C1 segment of cervical spinal cord (tissue), 14 donors: Measurements from ENCODE around the gene SCNN1G.
"Not testable (repeated sequence)": the region's sequence is repeated elsewhere in the genome, so short reads cannot be mapped to it uniquely, and the experiment has no call there.

Experiments used
- DNase-seq, 14 donors: peaks; one replicate each; lab custom pipeline; 2025; lab: John Stamatoyannopoulos, UW

The SCNN1G gene, protein sequence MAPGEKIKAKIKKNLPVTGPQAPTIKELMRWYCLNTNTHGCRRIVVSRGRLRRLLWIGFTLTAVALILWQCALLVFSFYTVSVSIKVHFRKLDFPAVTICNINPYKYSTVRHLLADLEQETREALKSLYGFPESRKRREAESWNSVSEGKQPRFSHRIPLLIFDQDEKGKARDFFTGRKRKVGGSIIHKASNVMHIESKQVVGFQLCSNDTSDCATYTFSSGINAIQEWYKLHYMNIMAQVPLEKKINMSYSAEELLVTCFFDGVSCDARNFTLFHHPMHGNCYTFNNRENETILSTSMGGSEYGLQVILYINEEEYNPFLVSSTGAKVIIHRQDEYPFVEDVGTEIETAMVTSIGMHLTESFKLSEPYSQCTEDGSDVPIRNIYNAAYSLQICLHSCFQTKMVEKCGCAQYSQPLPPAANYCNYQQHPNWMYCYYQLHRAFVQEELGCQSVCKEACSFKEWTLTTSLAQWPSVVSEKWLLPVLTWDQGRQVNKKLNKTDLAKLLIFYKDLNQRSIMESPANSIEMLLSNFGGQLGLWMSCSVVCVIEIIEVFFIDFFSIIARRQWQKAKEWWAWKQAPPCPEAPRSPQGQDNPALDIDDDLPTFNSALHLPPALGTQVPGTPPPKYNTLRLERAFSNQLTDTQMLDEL

DNA sequence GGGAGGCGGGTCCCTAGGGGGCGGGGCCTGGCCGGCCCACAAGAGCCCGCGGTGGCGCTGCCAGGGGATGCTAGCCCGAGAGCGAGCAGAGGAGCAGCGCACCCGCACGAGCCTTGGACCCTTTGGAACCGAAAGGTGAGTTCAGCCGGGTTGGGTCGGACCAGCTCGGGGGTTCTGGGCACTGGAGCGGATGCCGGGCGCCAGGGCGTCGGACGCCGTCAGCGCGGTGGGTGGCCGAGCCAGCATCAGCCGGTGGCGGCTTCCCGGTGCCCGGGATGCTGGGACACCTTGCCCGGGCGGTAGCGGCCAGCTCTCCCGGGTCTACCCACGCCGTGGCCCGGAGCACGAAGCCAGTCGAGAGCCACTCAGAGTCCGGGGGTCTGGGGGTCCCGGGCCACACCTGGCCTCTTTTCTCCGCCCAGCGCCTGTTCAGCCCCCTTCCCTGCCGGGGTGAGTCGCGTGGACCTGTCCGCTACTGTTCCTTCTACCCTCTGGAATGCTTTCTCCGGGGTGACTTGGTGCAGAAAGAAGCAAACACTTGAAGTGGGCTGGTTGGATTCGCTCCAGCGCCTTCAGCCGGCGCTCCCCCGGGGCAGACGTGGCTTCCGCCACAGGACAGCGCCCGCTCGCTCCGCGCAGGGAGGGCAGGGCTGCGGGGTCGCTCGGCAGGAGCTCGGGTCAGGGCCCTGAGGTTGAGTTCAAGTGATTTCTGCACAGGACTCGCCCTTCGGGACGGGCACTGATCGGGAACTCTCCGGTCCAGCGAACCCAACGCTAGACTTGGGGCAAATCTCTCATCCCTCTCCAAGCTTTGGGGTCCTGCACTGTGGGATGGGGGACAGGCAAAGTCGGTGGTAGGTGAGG lies at the start of gene SCNN1G:
Gene SCNN1G (plus strand): TSS at position 67 of the 864 bp plus-strand sequence. CDS start 3,527 bp downstream, outside the sequence.
- DNase-seq = peak in 1 of 14 donors; percentile 44

DNA sequence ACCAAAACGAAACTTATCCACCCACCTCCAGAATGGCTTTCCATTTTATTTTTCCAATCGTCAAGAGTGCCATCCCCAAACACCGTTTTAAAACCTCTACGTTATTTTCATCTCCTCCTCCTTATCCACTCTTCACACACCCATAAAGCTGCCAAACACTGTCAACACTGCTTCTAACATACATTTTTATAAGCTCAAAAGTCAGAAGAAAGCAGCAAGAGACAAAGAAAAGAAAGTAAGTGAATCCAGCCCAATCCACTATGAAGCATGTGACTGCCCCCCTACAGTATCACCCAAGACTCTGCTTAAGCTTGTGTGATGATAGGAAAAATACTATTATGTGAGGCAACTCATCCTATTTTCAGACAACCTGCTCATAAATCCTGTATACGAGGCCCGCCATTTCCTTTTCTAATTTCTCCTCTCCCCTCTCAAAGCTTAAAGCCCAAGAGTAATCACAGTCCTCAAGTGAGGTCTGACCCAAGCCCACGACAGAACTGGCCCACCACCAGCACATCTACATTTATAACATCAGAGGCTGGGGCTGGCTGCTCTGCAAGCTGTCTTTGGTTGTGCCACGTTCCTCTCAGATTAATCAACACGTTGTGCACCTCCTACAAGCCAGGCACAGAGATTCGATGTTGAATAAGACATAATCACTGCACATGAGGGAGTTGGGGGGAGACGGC lies 49.6 kb upstream of the SCNN1G start:
- peak in 2 of 14 donors; percentile 17 to 27 for DNase-seq

DNA sequence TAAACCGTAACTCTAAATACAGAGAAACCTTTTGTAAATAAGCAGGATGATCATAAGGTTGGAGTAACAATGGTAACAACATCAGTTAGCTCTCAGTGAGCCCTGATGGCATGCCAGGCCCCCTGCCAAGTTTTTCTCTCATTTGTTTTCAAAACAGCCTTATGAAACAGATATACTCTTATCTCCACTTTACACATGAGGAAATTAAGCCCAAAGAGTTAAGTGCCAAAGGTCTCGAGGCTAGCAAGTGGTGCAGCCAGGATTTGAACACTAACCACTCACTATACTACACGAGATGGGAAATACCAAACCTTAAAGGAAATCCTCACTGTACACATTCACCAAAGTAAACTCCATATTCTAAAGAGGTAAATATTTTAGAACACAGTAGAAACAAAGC lies 48.3 kb upstream of the SCNN1G start:
- DNase-seq = no peak

DNA sequence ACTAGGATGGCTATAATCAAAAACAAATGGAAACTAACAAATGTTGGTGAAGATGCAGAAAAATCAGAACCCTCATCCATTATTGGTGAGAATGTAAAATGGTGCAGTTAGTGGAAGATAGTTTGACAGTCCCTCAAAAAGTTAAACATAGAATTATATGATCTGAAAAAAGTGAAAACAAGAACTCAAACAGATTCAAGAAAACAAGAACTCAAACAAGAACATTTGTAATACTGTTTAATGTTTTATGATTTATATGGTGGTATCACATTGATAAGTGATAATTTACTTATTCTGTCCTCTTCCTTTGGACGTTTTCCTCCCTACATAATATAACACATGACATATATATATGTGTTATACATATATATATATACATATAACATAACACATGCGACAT lies 45.3 kb upstream of the SCNN1G start:
- no peak for DNase-seq

DNA sequence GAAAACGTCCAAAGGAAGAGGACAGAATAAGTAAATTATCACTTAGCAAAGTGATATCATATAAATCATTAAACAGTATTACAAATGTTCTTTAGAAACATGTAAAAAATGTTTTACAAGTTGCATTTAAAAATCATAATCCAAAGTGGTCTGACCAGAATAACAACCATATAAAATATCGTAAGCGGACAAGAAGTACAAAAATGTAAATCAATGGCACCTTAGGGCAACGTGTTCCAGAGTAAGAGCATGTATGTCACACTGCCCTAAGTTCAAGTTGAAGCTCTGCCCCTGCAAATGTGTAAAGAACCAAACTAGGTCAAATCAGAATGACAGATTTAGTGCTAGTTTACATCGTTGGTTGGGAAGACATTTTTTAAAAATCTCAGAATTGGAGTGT lies 44.7 kb upstream of the SCNN1G start:
- DNase-seq = no peak

DNA sequence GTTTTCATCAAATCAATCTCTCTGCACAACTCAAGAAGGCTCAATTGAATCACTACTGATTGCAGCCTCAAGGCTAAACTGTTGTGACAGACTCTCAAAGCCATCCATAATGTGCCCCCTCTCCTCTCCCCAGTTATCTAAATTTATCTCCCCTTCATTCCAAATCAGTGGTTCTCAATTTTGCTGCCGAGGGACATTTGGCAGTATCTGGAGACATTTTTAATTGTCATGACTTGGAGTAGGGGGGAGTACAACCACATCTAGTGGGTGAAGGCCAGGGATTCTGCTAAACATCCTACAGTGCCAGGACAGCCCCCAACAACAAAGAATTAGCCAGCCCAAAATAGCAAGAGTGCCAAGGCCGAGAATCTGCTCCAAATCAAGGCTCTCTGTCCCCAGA lies 42.4 kb upstream of the SCNN1G start:
- no peak for DNase-seq

DNA sequence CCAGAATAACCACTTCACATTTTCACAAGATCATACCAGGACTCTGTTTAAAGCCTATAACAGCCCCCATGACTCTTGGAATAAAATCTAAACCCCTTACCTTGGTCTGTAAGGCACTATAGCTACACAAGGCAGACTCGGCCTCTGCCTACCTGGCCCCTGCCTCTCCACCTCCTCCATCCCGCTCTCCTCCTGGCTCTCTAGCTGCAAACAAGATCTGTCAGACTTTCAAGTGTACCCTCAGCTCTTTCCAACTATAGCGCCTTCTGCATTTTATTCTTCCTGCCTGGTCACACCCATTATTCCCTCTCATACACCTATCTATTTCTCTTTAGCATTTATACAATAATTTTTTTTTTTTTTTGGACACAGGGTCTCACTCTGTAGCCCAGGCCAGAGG lies 41.5 kb upstream of the SCNN1G start:
- DNase-seq = no peak

DNA sequence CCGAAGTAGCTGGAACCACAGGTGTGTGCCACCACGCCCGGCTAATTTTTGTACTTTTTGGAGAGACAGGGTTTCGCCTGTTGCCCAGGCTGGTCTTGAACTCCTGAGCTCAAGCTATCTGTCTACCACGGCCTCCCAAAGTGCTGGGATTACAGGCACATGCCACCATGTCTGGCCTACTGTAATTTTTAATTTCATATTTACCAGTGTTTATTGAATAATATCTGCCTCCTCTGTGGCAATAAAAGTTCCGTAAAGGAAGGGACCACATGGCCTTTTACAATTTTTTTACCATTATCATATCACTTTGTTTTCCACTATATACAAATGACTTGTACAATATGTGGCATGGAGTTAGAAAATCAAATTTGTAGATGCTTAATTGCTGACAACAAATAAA lies 41.0 kb upstream of the SCNN1G start:
- no peak for DNase-seq

DNA sequence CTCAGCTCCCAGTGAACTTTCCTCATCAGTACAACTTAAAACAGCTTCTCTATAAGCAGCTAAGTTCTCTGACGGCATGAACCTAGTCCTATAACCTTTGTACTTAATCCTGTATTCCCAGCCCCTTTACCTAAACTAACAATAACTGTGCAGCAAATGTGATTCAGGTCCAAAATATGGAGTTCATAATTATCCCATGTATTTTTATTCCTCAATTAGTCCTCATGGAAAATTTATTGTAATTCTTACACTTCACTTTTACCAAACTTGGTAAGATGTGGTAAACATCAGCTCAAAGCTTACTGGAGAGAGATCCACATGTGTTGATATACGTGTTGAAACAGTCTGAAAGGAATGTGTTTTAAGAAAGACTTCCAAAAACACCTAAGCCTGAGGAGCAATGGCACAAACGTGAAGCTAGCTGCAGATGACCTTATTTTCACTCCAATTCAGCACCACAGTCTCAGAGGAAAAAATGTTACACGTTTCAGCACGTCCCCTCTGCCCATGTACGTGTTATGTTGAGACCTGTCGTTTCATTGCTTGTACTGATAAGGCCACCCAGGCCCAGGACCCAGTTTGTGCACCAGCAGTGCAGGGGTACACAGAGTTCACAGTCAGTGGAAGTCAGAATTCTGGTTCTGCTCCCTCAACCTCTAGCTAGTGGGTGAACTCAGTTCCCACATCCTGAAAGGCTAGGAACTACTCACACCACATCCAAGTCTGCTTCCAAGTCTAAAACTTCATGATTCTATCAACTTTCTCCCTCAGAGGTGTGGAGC lies 40.4 kb upstream of the SCNN1G start:
- DNase-seq = peak in 1 of 14 donors; percentile 15

DNA sequence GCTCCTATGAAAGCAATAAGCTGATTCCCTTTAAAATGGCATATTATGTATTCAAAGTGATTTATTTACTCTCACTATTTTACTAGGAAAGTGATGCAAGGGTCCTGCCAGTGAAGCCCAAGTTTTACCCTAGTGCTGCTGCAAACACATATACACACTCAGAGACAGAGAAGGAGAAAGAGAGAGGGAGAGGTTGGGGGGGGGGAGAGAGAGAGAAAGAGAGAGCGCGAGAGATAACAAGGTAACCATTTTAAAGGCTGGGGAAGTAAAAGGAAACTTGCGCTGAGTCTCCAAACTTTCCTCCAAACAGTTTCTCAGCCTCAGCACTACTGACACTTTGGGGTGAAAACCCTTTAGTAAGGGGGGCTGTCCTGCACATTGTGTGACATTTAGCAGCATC lies 39.2 kb upstream of the SCNN1G start:
- peak in 1 of 14 donors; percentile 18 for DNase-seq

DNA sequence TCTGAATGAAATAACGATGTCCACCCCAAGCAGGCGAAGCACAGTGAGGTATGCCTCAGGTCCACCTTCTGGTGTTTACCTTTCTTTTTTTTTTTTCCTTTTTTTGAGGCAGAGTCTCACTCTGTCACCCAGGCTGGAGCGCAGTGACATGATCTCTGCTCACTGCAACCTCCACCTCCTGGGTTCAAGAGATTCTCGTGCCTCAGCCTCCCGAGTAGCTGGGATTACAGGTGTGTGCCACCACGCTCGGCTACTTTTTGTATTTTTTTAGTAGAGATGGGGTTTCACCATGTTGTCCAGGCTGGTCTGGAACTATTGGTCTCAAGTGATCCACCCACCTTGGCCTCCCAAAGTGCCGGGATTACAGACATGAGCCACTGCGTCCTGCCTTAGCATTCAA lies 38.2 kb upstream of the SCNN1G start:
- DNase-seq = not testable (repeated sequence)

DNA sequence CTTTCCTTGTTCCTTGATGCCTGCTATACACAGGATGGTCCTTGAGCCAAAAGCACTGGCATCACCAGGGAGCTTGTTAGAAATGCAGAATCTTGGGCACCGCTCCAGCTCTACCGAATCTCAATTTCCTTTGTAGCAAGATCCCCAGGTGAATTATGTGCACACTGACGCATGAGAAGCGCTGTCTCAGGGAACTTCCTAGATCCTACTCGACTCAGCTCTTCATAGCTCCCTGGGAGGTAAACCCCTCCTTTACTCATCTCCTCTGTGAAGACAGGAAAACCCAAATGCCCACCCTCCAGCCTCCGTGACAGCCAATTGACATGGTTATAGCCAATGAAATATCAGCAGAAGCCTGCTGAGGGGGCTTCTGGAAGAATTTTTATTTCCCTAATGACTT lies 37.4 kb upstream of the SCNN1G start:
- DNase-seq = peak in 3 of 14 donors; percentile 14 to 40 (median 21)

DNA sequence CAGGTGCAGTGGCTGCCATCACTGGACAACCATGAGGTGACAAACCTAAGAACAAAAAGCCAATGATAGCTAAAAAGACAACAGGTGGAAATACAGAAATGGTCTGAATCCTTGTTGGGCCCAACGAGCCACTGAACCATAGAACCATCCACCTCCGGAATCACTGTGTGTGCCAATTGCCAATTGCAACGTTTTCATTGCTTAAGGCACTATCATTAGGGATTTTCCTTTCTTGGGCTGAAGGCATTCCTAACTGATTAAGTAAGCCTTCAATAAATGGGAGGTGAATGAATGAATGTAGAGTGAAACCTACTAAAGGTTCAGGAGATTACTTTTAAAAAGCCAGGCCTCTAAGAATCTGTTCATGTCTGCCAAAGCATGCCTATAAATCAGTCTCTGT lies 36.9 kb upstream of the SCNN1G start:
- DNase-seq = no peak

DNA sequence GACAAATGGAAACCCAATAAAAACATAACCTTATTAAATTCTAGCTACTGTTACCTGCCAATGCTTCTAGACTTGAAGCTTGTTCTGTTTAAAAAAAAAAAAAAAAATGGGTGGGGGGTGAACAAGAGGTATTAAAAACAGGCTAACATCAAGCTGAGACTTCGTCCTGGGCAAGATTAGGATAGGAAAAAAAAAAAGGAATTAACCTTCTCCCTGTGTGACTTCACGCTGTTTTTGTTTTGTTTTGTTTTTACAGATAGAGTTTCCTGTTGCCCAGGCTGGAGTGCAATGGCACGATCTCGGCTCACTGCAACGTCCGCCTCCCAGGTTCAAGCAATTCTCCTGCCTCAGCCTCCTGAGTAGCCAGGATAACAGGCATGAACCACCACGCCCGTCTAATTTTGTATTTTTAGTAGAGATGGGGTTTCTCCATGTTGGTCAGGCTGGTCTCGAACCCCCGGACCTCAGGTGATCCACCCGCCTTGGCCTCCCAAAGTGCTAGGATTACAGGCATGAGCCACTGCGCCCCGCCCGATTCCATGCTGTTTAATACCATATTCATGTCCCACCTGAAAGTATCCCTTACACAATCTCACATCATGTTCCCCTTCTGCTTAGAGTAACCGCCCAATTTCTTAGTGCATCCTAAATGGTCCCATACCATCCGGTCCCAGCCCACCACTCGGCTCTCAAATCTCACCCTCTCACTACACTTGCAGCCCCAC lies 35.5 kb upstream of the SCNN1G start:
- DNase-seq = no peak

DNA sequence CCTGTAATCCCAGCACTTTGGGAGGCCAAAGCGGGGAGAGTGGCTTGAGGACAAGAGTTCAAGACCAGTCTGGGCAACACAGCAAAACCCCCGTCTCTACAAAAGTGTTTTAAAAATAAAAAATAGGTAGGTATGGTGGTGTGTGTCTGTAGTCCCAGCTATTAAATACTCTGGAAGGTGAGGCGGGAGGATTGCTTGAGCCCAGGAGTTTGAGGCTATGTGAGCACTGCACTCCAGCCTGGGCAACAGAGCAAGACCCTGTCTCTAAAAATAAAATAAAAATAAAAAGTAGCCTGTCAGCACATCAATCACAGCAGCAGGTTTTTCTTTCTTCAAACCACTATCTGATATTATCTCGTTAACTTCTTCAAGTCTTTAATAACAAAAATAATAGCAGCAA lies 34.9 kb upstream of the SCNN1G start:
- no peak for DNase-seq

DNA sequence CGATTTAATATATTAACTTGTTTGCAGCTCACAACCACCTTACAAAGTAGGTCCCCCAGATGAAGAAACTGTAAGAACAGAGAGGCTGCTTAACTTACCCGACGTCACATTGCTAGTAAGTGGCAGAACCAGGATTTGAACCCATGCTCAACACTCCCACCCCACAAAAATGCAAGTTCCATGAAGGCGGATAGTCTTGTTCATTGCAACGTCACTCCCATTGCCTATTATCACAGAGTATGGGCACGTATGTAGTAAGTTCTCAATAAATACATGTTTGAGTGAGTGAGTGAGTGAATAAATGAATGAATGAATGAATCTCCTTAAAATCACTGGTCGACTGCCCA lies 34.4 kb upstream of the SCNN1G start:
- DNase-seq = no peak

DNA sequence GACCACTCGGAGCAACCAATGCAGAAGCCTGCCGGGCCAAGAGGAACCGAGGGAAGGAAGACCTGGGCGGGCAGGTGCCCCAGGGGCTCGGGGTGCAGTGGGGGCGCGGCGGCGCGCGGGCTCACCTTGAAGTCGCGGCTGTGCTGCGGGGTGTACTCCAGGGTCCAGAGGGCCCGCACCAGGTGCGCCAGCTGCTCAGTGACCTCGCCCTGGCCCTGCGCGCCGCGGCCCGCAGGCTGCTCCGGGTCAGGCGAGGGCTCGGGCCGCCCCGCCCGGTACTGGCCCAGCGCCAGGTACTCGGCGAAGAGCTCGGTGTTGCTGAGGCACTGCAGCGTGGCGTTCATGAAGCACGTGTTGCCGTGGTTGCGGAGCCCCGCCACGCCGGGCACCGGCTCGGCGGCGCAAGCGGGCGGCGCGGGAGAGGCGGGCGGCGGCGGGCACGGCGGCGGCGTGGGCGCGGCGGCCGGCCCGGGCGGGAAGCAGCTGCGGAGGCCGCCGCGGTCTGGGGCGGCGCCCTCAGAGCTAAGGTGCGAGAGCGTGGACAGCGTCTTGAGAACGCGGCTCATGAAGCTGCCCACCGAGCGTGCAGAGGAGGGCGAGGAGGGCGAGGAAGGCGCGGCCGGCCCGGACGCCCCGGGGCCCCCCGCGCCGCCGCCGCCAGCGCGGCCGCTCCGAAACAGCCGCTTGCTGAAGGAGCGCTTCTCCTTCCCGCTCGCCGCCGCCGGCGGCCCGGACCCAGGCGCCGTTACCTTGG lies 33.9 kb upstream of the SCNN1G start:
- DNase-seq = peak in 10 of 14 donors; percentile 28 to 69 (median 49)

DNA sequence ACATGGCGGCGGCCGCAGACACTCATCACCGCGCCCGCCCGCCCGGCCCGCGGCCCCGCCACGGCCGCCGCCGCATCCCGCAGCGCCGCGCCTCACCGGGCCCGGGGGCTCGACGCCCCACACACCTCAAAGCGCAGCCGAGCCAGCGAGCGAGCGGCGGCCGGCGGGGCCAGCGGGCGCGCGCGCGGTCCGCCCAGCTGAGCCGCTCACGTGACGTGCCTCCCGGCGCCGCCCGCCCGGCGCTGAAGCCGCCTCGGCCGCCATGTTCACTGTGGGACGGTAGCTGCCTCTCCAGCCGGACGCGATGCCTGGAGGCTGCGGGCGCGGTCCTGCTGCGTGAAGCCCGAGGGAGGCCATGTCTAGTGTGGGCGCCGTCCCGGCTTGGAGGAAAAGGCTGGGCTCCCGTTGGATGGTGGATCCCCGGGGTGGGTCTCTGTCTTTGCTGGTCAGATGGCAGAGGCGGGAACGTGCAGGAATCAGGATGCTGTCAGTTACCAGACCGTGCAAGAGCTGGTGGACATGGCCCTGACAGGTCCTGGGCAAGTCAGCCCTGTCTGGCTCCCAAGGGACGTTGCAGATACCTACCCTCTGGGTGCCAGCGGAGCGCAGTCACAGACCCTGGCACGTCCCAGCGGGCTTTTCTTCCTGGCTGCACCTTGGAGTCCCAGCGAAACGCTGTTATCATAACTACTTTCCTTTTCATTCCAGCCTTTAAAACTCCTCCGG lies 33.1 kb upstream of the SCNN1G start, which contains the start of gene USP31:
Gene USP31 (minus strand): TSS at position 186 of the 726 bp plus-strand sequence. CDS start 182 bp downstream, at position 4.
- peak; percentile 67 to 96 (median 89) for DNase-seq

DNA sequence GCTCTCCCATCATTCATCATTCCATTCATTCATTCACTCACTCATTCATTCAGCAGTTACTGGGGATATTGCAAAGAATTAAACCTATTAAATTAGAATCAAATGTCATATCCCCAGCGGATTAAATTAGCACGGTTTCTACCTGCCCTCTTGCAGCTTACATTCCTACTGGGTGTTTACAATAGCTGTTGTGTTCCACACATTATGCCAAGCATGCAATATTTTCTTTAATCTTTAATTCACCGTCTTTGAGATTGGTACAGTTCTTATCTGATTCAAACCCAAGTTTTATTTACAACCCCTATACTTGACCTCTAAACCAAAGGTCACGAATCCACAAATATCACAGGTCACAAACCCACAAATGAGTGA lies 32.6 kb upstream of the SCNN1G start:
- no peak for DNase-seq
